ENCODE measurements around the gene NUMBL.
"Not testable (repeated sequence)": the region's sequence is repeated elsewhere in the genome, so short reads cannot be mapped to it uniquely, and the experiment has no call there.

The NUMBL gene

GRCh38 chr19:40663695-40664692 is 26.5 kb downstream of the NUMBL start:
- peak; percentile 48 for DNase-seq (ENCODE audit: low spot score)

- DNase-seq (ENCODE audit: low spot score): peak; percentile 91
Observed at GRCh38 chr19:40662925-40663694, 27.3 kb downstream of the NUMBL start.

GRCh38 chr19:40661616-40662015 is 28.8 kb downstream of the NUMBL start:
- DNase-seq (ENCODE audit: low spot score): no peak

- DNase-seq (ENCODE audit: low spot score): no peak
Observed at GRCh38 chr19:40659566-40659965, 30.9 kb downstream of the NUMBL start.

- DNase-seq (ENCODE audit: low spot score): no peak
Observed at GRCh38 chr19:40659116-40659515, 31.3 kb downstream of the NUMBL start.

GRCh38 chr19:40658031-40658430 is 32.4 kb downstream of the NUMBL start:
- no peak for DNase-seq (ENCODE audit: low spot score)

GRCh38 chr19:40655684-40656083 is 34.8 kb downstream of the NUMBL start:
- DNase-seq (ENCODE audit: low spot score): not testable (repeated sequence)

- DNase-seq (ENCODE audit: low spot score): not testable (repeated sequence)
Observed at GRCh38 chr19:40652303-40652702, 38.1 kb downstream of the NUMBL start.

- DNase-seq (ENCODE audit: low spot score): peak; percentile 83
Observed at GRCh38 chr19:40650749-40651305, 39.6 kb downstream of the NUMBL start.

GRCh38 chr19:40649903-40650675 is 40.4 kb downstream of the NUMBL start:
- DNase-seq (ENCODE audit: low spot score): not testable (repeated sequence)

GRCh38 chr19:40646743-40647254 is 43.7 kb downstream of the NUMBL start:
- no peak for DNase-seq (ENCODE audit: low spot score)

GRCh38 chr19:40642757-40643305 is 47.6 kb downstream of the NUMBL start:
- DNase-seq (ENCODE audit: low spot score): no peak

- DNase-seq (ENCODE audit: low spot score): no peak
Observed at GRCh38 chr19:40642051-40642706, 48.3 kb downstream of the NUMBL start.

- DNase-seq (ENCODE audit: low spot score): no peak
Observed at GRCh38 chr19:40641281-40641680, 49.2 kb downstream of the NUMBL start.

- no peak for DNase-seq (ENCODE audit: low spot score)
Observed at GRCh38 chr19:40640744-40641143, 49.7 kb downstream of the NUMBL start.

- no peak for DNase-seq (ENCODE audit: low spot score)
Observed at GRCh38 chr19:40639638-40639982, 50.8 kb downstream of the NUMBL start.

GRCh38 chr19:40638327-40638726 is 52.1 kb downstream of the NUMBL start:
- no peak for DNase-seq (ENCODE audit: low spot score)

GRCh38 chr19:40633207-40633606 is 57.2 kb downstream of the NUMBL start:
- no peak for DNase-seq (ENCODE audit: low spot score)

GRCh38 chr19:40632311-40633036 is 58.0 kb downstream of the NUMBL start:
- no peak for DNase-seq (ENCODE audit: low spot score)

- DNase-seq (ENCODE audit: low spot score): no peak
Observed at GRCh38 chr19:40630571-40631160, 59.8 kb downstream of the NUMBL start.
